22Rv1 (cell line): Measurements from ENCODE around the gene ACRBP.

ENCODE experiments used
- H3K27ac ChIP-seq: fragments of 450-650 bp; 2 replicates; pipeline ENCODE4 v1.5.1; 2017
- ZFX ChIP-seq: fragments of 450-650 bp; IDR thresholded peaks from 2 replicates; pipeline ENCODE4 v1.6.1; 2017; ENCODE audit warnings: antibody characterized with exemption, borderline replicate concordance
- TF ChIP-seq, protein P1 (sequence below): fragments of 450-650 bp; IDR thresholded peaks from 2 replicates; pipeline ENCODE4 v1.5.1; 2017; ENCODE audit warnings: mild to moderate bottlenecking

ACRBP gene

DNA sequence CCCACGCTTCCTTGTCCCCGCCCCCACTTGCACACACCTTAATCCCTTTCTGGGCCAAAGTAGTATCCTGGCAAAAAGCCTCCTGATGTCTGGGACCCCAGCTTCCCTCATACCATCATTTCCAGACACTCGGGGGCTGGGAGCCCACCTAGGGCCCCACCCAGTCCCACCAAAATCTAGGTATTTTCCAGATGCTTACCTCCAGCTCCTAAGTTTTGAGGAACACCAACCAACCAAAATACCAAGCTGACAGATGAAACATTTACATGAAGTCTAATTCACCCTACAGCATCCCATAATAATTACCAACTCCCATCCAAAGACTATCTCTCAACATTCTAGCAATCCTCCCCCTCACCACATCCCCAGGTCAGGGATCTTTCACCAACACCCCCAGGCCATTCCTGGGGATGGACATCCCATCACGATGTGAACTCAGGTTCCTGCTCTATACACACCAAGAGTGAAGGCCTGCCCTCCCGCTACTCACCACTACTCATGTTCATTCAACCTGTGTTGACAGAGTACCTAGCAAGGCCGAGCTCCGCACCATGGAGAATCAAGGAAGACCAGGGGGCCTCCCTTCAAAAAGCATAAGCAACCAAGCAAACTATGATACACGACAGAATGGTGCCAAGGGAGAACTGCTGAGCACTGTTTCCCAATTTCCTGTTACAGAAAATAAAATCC lies 38.5 kb downstream of the ACRBP start:
- TF ChIP-seq, protein P1, sequence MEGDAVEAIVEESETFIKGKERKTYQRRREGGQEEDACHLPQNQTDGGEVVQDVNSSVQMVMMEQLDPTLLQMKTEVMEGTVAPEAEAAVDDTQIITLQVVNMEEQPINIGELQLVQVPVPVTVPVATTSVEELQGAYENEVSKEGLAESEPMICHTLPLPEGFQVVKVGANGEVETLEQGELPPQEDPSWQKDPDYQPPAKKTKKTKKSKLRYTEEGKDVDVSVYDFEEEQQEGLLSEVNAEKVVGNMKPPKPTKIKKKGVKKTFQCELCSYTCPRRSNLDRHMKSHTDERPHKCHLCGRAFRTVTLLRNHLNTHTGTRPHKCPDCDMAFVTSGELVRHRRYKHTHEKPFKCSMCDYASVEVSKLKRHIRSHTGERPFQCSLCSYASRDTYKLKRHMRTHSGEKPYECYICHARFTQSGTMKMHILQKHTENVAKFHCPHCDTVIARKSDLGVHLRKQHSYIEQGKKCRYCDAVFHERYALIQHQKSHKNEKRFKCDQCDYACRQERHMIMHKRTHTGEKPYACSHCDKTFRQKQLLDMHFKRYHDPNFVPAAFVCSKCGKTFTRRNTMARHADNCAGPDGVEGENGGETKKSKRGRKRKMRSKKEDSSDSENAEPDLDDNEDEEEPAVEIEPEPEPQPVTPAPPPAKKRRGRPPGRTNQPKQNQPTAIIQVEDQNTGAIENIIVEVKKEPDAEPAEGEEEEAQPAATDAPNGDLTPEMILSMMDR: no peak
- no peak for TF ChIP-seq ZFX

DNA sequence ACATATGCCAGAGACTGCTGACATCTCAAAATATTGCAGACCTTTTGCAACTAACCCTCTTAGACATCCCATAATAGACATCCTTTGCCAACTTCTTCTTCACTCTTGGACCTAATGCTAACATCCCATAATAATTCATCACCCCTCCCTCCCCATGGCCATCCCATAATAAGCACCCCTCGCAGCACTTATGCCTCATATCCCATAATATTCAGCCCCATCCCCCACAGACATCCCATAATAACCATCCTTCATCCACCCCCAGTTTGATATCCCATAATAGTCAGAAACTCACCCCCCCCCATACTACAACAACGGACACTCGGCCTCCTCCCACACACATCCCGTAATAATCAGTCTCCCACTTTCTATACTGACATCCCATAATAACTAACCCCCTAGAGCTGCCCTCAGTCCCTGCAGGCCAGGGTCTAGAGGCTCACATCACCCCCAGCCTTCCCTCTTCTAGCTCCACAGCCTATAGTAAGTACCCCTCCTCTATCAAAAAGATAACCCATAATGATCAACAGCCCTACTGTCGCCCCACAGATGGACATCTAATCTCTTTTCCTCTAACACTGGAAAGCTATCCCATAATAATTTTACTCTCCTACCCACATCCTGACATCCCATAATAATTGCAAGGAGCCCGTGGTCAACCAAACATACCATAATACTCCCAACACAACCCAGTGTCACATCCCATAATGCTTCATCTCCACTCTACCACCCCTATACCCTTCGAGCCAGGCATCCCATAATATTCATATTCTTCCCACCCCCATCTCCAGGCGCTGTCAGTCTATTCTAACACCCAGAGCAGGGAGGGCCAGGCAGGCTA lies 39.3 kb downstream of the ACRBP start:
- H3K27ac ChIP-seq: peak overlapping the region; percentile 100
- TF ChIP-seq ZFX: no peak
- TF ChIP-seq, protein P1: no peak

More for the DNA sequence above, 38.5 kb downstream of the ACRBP start:
- peak overlapping the region; percentile 100 for H3K27ac ChIP-seq

DNA sequence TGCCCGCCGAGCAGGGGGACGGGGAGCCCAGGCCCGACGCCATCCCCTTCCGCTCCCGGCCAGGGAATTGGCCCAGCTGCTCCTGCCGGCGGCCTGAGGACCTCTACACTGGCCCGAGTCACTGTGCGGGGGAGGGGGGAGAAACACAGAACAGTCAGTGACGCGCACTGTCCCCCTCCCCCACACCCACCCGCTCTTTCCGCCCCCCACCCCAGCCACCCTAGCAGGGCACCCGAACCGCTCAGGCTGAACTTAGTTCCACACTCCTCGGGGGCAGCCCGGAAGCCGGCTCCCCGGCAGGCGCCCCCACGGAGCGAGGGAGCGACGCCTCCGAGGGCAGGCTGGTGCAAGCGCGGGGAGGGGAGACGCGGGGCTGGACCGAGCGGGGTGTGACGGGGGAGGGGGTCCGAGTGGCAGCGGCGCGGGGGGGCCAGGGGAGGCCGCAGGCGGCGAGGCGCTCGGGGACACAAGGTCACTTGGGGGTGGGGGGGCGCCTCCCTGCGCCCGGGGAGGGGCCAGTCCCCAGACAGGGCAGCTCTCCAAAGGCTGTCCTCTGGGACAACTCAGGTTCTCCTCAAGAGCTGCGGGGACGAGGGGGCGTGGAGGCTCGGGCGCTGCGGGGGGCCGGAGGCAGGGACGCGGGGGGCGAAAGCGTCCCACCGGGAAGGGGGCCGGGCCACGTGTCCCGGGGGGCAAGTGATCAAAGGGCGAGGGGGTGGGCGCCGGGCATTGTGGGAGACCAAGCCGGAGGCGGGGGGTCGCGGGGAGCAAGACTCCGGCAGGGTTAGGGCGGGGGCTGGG lies 40.7 kb downstream of the ACRBP start:
- no peak for TF ChIP-seq ZFX
- TF ChIP-seq, protein P1: no peak
- H3K27ac ChIP-seq: peak overlapping the region; percentile 100

DNA sequence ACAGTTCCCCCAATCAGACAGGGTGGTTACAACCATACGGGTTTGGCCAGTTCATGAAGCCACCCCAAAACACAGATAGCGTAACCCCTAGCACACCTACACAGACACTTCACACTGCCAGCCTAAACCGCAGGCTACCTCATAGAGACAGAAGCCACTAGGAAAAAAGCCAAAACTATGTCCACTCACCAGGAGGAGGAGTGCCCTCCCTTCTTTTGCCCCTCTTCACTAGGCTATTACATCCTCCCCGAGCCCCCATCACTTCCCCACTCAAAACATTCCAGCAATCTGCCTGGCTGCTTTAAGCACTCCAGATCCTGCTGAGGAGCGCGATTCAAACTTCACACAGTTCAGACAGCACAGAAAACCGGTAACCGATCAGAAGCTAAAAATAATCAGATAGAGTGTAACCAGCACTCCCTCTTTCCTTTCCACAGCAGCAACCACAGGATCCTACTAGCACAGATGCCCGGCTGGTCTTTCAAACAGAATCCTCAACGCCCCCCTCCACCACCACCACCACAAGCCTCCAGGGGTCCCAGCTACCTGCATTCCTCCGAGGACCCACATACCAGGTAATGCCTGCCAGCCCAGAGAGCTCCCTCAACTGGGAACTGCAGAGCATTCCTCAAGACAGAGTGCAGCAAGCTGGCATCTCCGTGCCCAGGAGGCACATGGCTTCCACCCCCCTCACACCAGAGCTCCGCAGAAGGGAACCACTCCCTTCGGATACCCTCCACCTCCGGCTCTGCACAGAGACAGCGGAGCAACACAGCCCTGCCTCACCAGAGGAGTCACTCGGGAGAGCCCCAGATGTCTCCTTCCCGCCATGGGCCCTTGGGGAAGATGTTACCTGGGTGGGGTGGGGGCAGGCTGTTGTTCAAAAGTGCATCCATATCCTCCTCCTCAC lies 41.6 kb downstream of the ACRBP start:
- no peak for TF ChIP-seq ZFX
- TF ChIP-seq, protein P1: no peak
- H3K27ac ChIP-seq: peak overlapping the region; percentile 100

DNA sequence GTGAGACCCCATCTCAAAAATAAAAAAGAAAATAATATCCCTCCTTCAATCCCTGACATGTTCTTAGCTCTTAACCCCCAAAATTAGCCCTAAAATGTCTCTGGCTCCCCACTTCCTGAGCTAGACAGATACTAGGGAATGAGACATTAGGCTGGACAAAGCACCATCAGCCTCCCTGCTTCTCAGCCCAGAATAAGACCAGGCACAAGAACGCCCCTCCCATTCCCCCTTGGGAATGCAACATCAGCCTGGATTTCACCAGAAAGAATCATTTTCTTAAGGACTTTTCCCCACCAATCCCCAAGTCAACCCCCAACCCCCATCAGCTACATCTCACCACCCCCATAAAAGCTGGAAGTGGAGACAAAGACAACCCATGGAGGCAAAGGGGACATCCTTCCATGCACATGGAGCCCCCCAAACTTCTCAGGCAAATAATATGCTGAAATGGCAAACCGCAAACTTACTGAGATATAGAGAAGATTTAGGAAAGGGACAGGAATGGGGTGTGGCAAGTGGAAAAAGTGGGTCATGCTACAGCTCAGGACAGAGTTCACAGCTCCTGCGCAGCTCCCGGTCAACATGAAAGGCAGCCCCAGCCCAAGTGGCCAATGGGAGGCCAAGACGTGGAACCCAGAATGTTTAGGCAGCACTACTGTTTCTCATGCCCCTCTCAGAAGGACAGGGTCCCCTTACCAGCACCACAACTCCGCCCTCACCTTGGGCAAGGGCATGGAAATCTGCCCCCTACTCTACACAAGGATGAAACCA lies 42.8 kb downstream of the ACRBP start:
- H3K27ac ChIP-seq: peak overlapping the region; percentile 100
- TF ChIP-seq, protein P1: no peak
- TF ChIP-seq ZFX: no peak

DNA sequence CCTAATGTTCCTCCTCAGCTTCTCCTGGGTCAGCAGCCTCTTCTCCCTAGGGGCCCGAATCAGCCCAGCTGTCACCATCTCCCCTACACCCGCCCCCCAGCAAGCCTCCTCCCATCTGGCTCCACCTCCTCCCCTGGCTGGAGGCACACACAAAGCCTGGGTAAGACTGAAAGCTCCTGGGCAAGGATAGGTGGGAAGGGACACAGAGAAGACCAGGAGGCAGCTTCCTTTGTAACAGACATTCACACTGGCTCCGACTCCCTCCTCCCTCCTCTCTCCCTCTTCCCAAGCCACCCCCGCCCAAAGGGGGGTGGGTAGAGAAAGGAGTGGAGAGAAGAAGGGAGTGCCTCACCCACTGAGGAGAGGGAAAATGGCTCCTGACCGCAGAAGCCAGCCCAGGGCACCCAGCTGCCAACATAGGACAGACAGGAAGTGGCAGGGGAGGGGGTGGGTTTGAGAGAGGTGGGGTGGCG lies 44.1 kb downstream of the ACRBP start:
- peak overlapping the region; percentile 20; the same call in 1 of the 2 replicates for H3K27ac ChIP-seq
- no peak for TF ChIP-seq ZFX
- TF ChIP-seq, protein P1: no peak
